Activated T-cell treated with anti-CD3 and anti-CD28 coated beads, Interleukin-2, amount 50 U/mL, for 1 hour (primary cell): ENCODE measurements around the gene CHCHD2.
"Not testable (repeated sequence)": the region's sequence is repeated elsewhere in the genome, so short reads cannot be mapped to it uniquely, and the experiment has no call there.

Source experiments
- DNase-seq: peaks from one replicate; pipeline ENCODE4 v3.0.0-alpha.2; 2020

The CHCHD2 gene

GRCh38 chr7:56106108-56107073 is at the start of gene CHCHD2:
Gene CHCHD2, minus strand, starts transcription at chr7:56106476. Its CDS starts 63 bp downstream, at chr7:56106413.
- peak; percentile 85 for DNase-seq

GRCh38 chr7:56131062-56131461 is 24.8 kb upstream of the CHCHD2 start:
- not testable (repeated sequence) for DNase-seq

GRCh38 chr7:56127241-56127975 is 21.1 kb upstream of the CHCHD2 start:
- no peak for DNase-seq

GRCh38 chr7:56125831-56126230 is 19.6 kb upstream of the CHCHD2 start:
- no peak for DNase-seq

GRCh38 chr7:56124981-56125380 is 18.7 kb upstream of the CHCHD2 start:
- DNase-seq, result no peak

GRCh38 chr7:56121440-56121839 is 15.2 kb upstream of the CHCHD2 start:
- DNase-seq, result no peak

- DNase-seq, result no peak
Measured at GRCh38 chr7:56115852-56116538, 9.7 kb upstream of the CHCHD2 start, which contains the start of gene NUPR2. Gene NUPR2, minus strand, starts transcription at chr7:56116417. Its CDS starts 103 bp downstream, at chr7:56116314.

- not testable (repeated sequence) for DNase-seq
Measured at GRCh38 chr7:56112244-56112643, 6.0 kb upstream of the CHCHD2 start.

- no peak for DNase-seq
Measured at GRCh38 chr7:56110611-56111010, 4.3 kb upstream of the CHCHD2 start.

- DNase-seq, result no peak
Measured at GRCh38 chr7:56107954-56108258, 1.6 kb upstream of the CHCHD2 start.

- DNase-seq, result no peak
Measured at GRCh38 chr7:56105508-56105907, 768 bp downstream of the CHCHD2 start.

- DNase-seq, result not testable (repeated sequence)
Measured at GRCh38 chr7:56104138-56104537, 2.1 kb downstream of the CHCHD2 start.

GRCh38 chr7:56099653-56100052 is 6.6 kb downstream of the CHCHD2 start:
- no peak for DNase-seq

- DNase-seq, result not testable (repeated sequence)
Measured at GRCh38 chr7:56098187-56099008, 7.9 kb downstream of the CHCHD2 start.

- no peak for DNase-seq
Measured at GRCh38 chr7:56097700-56098099, 8.6 kb downstream of the CHCHD2 start.

GRCh38 chr7:56092789-56093531 is 13.3 kb downstream of the CHCHD2 start, which contains the start of gene PHKG1:
Gene PHKG1, minus strand, starts transcription at chr7:56092952. Its CDS starts 4,011 bp downstream, at chr7:56088941.
- DNase-seq, result no peak

- DNase-seq, result not testable (repeated sequence)
Measured at GRCh38 chr7:56092388-56092787, 13.9 kb downstream of the CHCHD2 start.

GRCh38 chr7:56091591-56091990 is 14.7 kb downstream of the CHCHD2 start:
- no peak for DNase-seq

GRCh38 chr7:56087445-56087844 is 18.8 kb downstream of the CHCHD2 start:
- no peak for DNase-seq

- DNase-seq, result no peak
Measured at GRCh38 chr7:56086761-56087160, 19.5 kb downstream of the CHCHD2 start.

GRCh38 chr7:56083150-56083785 is 23.0 kb downstream of the CHCHD2 start:
- no peak for DNase-seq
